Measurements from ENCODE around the gene RASSF8.

Gene RASSF8

GRCh38 chr12:26003065-26003464 is 44.6 kb downstream of the RASSF8 start:
- Histone ChIP-seq H2AFZ (ENCODE audit: low read depth, low read length, severe bottlenecking) (no peak overlapping the region), H3K9me3 (ENCODE audit: insufficient read depth, low read length) (no peaks in the 10 kb centered on the region), H3K79me2 (ENCODE audit: insufficient read depth, low read length) (no peaks in the 10 kb centered on the region), H3K9me2 (replicated peaks; ENCODE audit: insufficient read depth, low read length) (no peaks in the 10 kb centered on the region), H3K36me3 (ENCODE audit: low read length) (no peaks in the 10 kb centered on the region), H3K4me3 (ENCODE audit: insufficient read depth, low read length, poor library complexity, severe bottlenecking) (no peak overlapping the region), H3K9ac (ENCODE audit: low read length) (no peak overlapping the region), H3K4me2 (ENCODE audit: low read depth, low read length, poor library complexity, severe bottlenecking) (no peak overlapping the region), H3K27me3 (ENCODE audit: low read length) (no peaks in the 10 kb centered on the region), H3K27ac (ENCODE audit: low read depth, low read length) (no peak overlapping the region), H4K20me1 (ENCODE audit: low read depth, low read length) (no peaks in the 10 kb centered on the region), H3F3A (ENCODE audit: insufficient read depth) (no peaks in the 10 kb centered on the region)
- TF ChIP-seq EZH2phosphoT487 (conservative IDR thresholded peaks at IDR 0.05; ENCODE audit: low read length), result no peak
- TF ChIP-seq CTCF (IDR thresholded peaks at IDR 0.05; ENCODE audit: insufficient read depth, low read length, poor library complexity, severe bottlenecking), result no peak

- H3K4me3 ChIP-seq (ENCODE audit: insufficient read depth, low read length, poor library complexity, severe bottlenecking), result no peak overlapping the region
- H3K9me3 ChIP-seq (ENCODE audit: insufficient read depth, low read length), result no peaks in the 10 kb centered on the region
- H4K20me1 ChIP-seq (ENCODE audit: low read depth, low read length), result no peaks in the 10 kb centered on the region
- H3K27ac ChIP-seq (ENCODE audit: low read depth, low read length), result no peak overlapping the region
- H2AFZ ChIP-seq (ENCODE audit: low read depth, low read length, severe bottlenecking), result no peak overlapping the region
- no peaks in the 10 kb centered on the region for H3K79me2 ChIP-seq (ENCODE audit: insufficient read depth, low read length)
- no peaks in the 10 kb centered on the region for H3K27me3 ChIP-seq (ENCODE audit: low read length)
- H3K9me2 ChIP-seq (replicated peaks; ENCODE audit: insufficient read depth, low read length), result no peaks in the 10 kb centered on the region
- H3F3A ChIP-seq (ENCODE audit: insufficient read depth), result no peaks in the 10 kb centered on the region
- H3K4me2 ChIP-seq (ENCODE audit: low read depth, low read length, poor library complexity, severe bottlenecking), result no peak overlapping the region
- no peak for TF ChIP-seq EZH2phosphoT487 (conservative IDR thresholded peaks at IDR 0.05; ENCODE audit: low read length)
- no peak overlapping the region for H3K9ac ChIP-seq (ENCODE audit: low read length)
- no peaks in the 10 kb centered on the region for H3K36me3 ChIP-seq (ENCODE audit: low read length)
These were observed 49.1 kb downstream of the RASSF8 start for GRCh38 chr12:26007566-26007965.

GRCh38 chr12:26009593-26009992 is 51.1 kb downstream of the RASSF8 start:
- Histone ChIP-seq H3K36me3 (ENCODE audit: low read length) (no peaks in the 10 kb centered on the region), H4K20me1 (ENCODE audit: low read depth, low read length) (no peaks in the 10 kb centered on the region), H2AFZ (ENCODE audit: low read depth, low read length, severe bottlenecking) (no peak overlapping the region), H3K27me3 (ENCODE audit: low read length) (no peaks in the 10 kb centered on the region), H3F3A (ENCODE audit: insufficient read depth) (no peaks in the 10 kb centered on the region), H3K27ac (ENCODE audit: low read depth, low read length) (no peak overlapping the region), H3K79me2 (ENCODE audit: insufficient read depth, low read length) (no peaks in the 10 kb centered on the region), H3K9ac (ENCODE audit: low read length) (no peak overlapping the region), H3K4me2 (ENCODE audit: low read depth, low read length, poor library complexity, severe bottlenecking) (no peak overlapping the region), H3K9me2 (replicated peaks; ENCODE audit: insufficient read depth, low read length) (no peaks in the 10 kb centered on the region), H3K9me3 (ENCODE audit: insufficient read depth, low read length) (no peaks in the 10 kb centered on the region), H3K4me3 (ENCODE audit: insufficient read depth, low read length, poor library complexity, severe bottlenecking) (no peak overlapping the region)
- TF ChIP-seq EZH2phosphoT487 (conservative IDR thresholded peaks at IDR 0.05; ENCODE audit: low read length), result no peak
- no peak for TF ChIP-seq CTCF (IDR thresholded peaks at IDR 0.05; ENCODE audit: insufficient read depth, low read length, poor library complexity, severe bottlenecking)

- Histone ChIP-seq H3K9me3 (ENCODE audit: insufficient read depth, low read length) (no peaks in the 10 kb centered on the region), H3K27me3 (ENCODE audit: low read length) (no peaks in the 10 kb centered on the region), H3K4me3 (ENCODE audit: insufficient read depth, low read length, poor library complexity, severe bottlenecking) (no peak overlapping the region), H3K9me2 (replicated peaks; ENCODE audit: insufficient read depth, low read length) (no peaks in the 10 kb centered on the region), H3K36me3 (ENCODE audit: low read length) (no peaks in the 10 kb centered on the region), H4K20me1 (ENCODE audit: low read depth, low read length) (no peaks in the 10 kb centered on the region), H3K27ac (ENCODE audit: low read depth, low read length) (no peak overlapping the region), H3K4me2 (ENCODE audit: low read depth, low read length, poor library complexity, severe bottlenecking) (no peak overlapping the region), H2AFZ (ENCODE audit: low read depth, low read length, severe bottlenecking) (no peak overlapping the region), H3F3A (ENCODE audit: insufficient read depth) (no peaks in the 10 kb centered on the region), H3K79me2 (ENCODE audit: insufficient read depth, low read length) (no peaks in the 10 kb centered on the region), H3K9ac (ENCODE audit: low read length) (no peak overlapping the region)
- TF ChIP-seq EZH2phosphoT487 (conservative IDR thresholded peaks at IDR 0.05; ENCODE audit: low read length), result no peak
- no peak for TF ChIP-seq CTCF (IDR thresholded peaks at IDR 0.05; ENCODE audit: insufficient read depth, low read length, poor library complexity, severe bottlenecking)
These were observed 51.9 kb downstream of the RASSF8 start for GRCh38 chr12:26010293-26010821.

All from SU-DHL-6 (cell line).